HG03558 (cell line): ENCODE results near the gene MCUB.
"Not testable (repeated sequence)": the region's sequence is repeated elsewhere in the genome, so short reads cannot be mapped to it uniquely, and the experiment has no call there.

Source experiments
- ATAC-seq: cut with Tn5 transposase; IDR thresholded peaks from one replicate; pipeline ENCODE4 v1.9.1; 2021; ENCODE audit warnings: moderate number of reproducible peaks; ENCODE audit not compliant: unreplicated experiment; ENCODE audit errors: extremely low read depth

The MCUB gene

GRCh38 chr4:109675181-109675580 is 115.1 kb downstream of the MCUB start:
- ATAC-seq = no peak

- no peak for ATAC-seq
These were observed 115.8 kb downstream of the MCUB start for GRCh38 chr4:109675843-109676242.

- ATAC-seq = no peak
These were observed 116.8 kb downstream of the MCUB start for GRCh38 chr4:109676886-109677285.

- not testable (repeated sequence) for ATAC-seq
These were observed 118.4 kb downstream of the MCUB start for GRCh38 chr4:109678472-109678871.

GRCh38 chr4:109678925-109679324 is 118.9 kb downstream of the MCUB start:
- not testable (repeated sequence) for ATAC-seq

- no peak for ATAC-seq
These were observed 122.8 kb downstream of the MCUB start for GRCh38 chr4:109682875-109683274.

- ATAC-seq = no peak
These were observed 123.7 kb downstream of the MCUB start for GRCh38 chr4:109683621-109684253.

GRCh38 chr4:109684727-109685126 is 124.7 kb downstream of the MCUB start:
- no peak for ATAC-seq

- ATAC-seq = peak; percentile 87
These were observed 130.8 kb downstream of the MCUB start for GRCh38 chr4:109690690-109691410.

- no peak for ATAC-seq
These were observed 131.4 kb downstream of the MCUB start for GRCh38 chr4:109691411-109691920.

GRCh38 chr4:109698656-109699055 is 138.6 kb downstream of the MCUB start:
- ATAC-seq = no peak

- ATAC-seq = no peak
These were observed 139.6 kb downstream of the MCUB start for GRCh38 chr4:109699553-109700225.

- ATAC-seq = no peak
These were observed 141.7 kb downstream of the MCUB start for GRCh38 chr4:109701566-109702410.

GRCh38 chr4:109702950-109703663 is 143.1 kb downstream of the MCUB start, which contains the start of gene CASP6:
TSS of gene CASP6 (minus strand) at chr4:109703445. CDS start at chr4:109703395, 50 bp downstream.
- ATAC-seq = peak; percentile 60

GRCh38 chr4:109703664-109704361 is 143.8 kb downstream of the MCUB start:
- ATAC-seq = no peak

- no peak for ATAC-seq
These were observed 148.4 kb downstream of the MCUB start for GRCh38 chr4:109708435-109708834.

- ATAC-seq = peak; percentile 87
These were observed 148.9 kb downstream of the MCUB start for GRCh38 chr4:109708990-109709389.

- no peak for ATAC-seq
These were observed 153.5 kb downstream of the MCUB start for GRCh38 chr4:109713500-109713899.

GRCh38 chr4:109718759-109719158 is 158.7 kb downstream of the MCUB start:
- no peak for ATAC-seq
